Mesothelial cell of epicardium (in vitro differentiated cells): ENCODE measurements around the gene OLFML3. TPM values are rescaled to one million over a fixed set of nuclear protein-coding genes. Genes with fewer than 3 reads are reported as not detected.

Source experiments
- DNase-seq, 2 experiments: peaks; one replicate each; pipeline ENCODE4 v3.0.0; 2021; ENCODE audit warnings: low spot score in 2 of 2; ENCODE audit not compliant: unreplicated experiment in 2 of 2
- H3K27ac Mint-ChIP-seq: 2 replicates; pipeline ENCODE4 v1.8.0; 2021; ENCODE audit warnings: mixed read lengths
- H3K27me3 Mint-ChIP-seq: 2 replicates; pipeline ENCODE4 v1.8.0; 2021; ENCODE audit warnings: low read depth, mixed read lengths
- H3K36me3 Mint-ChIP-seq: 2 replicates; pipeline ENCODE4 v1.8.0; 2021; ENCODE audit warnings: mixed read lengths
- H3K4me1 Mint-ChIP-seq: 2 replicates; pipeline ENCODE4 v1.8.0; 2021; ENCODE audit warnings: mixed read lengths
- H3K4me3 Mint-ChIP-seq: 2 replicates; pipeline ENCODE4 v1.8.0; 2021; ENCODE audit warnings: mild to moderate bottlenecking, moderate library complexity, mixed read lengths
- H3K9me3 Mint-ChIP-seq: 2 replicates; pipeline ENCODE4 v1.8.0; 2021; ENCODE audit warnings: mixed read lengths
- CTCF ChIP-seq: fragments of 200-600 bp; sonication (generic); IDR thresholded peaks from one replicate; pipeline ENCODE4 v1.5.0; 2021; ENCODE audit warnings: antibody characterized with exemption; ENCODE audit not compliant: unreplicated experiment
- total RNA-seq: library from RNA; stranded (reverse); gene quantifications from 3 replicates; pipeline ENCODE4 v1.2.1, GENCODE V29; 2021

Gene OLFML3
- total RNA-seq, 1 donor from 2014 or later: 115 TPM

DNA sequence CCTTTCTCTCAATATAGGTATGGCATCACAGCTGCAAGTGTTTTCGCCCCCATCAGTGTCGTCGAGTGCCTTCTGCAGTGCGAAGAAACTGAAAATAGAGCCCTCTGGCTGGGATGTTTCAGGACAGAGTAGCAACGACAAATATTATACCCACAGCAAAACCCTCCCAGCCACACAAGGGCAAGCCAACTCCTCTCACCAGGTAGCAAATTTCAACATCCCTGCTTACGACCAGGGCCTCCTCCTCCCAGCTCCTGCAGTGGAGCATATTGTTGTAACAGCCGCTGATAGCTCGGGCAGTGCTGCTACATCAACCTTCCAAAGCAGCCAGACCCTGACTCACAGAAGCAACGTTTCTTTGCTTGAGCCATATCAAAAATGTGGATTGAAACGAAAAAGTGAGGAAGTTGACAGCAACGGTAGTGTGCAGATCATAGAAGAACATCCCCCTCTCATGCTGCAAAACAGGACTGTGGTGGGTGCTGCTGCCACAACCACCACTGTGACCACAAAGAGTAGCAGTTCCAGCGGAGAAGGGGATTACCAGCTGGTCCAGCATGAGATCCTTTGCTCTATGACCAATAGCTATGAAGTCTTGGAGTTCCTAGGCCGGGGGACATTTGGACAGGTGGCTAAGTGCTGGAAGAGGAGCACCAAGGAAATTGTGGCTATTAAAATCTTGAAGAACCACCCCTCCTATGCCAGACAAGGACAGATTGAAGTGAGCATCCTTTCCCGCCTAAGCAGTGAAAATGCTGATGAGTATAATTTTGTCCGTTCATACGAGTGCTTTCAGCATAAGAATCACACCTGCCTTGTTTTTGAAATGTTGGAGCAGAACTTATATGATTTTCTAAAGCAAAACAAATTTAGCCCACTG is 38.7 kb upstream of the OLFML3 start:
- DNase-seq: no peak
- Mint-ChIP-seq H3K4me1 (peaks cover 10% of the 10 kb centered on the region), H3K9me3 (peaks cover 6% of the 10 kb centered on the region), H3K27ac (peak overlapping the region; percentile 69), H3K27me3 (no peaks in the 10 kb centered on the region), H3K36me3 (peaks cover 28% of the 10 kb centered on the region), H3K4me3 (no peak overlapping the region)
- no peak for TF ChIP-seq CTCF

DNA sequence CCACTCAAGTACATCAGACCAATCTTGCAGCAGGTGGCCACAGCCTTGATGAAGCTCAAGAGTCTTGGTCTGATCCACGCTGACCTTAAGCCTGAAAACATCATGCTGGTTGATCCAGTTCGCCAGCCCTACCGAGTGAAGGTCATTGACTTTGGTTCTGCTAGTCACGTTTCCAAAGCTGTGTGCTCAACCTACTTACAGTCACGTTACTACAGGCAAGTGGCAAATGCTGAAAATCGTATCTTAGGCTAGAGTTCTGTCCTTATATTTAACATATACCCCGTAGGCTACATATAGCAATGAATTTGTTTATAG is 38.1 kb upstream of the OLFML3 start:
- Mint-ChIP-seq H3K4me1 (peaks cover 13% of the 10 kb centered on the region), H3K36me3 (peaks cover 31% of the 10 kb centered on the region), H3K9me3 (peaks cover 7% of the 10 kb centered on the region), H3K27me3 (no peaks in the 10 kb centered on the region), H3K27ac (no peak overlapping the region), H3K4me3 (no peak overlapping the region)
- no peak for DNase-seq
- no peak for TF ChIP-seq CTCF

GRCh38 chr1:113942527-113942926 is 36.7 kb upstream of the OLFML3 start:
- no peak overlapping the region for H3K27ac Mint-ChIP-seq
- no peak overlapping the region for H3K4me3 Mint-ChIP-seq
- H3K36me3 Mint-ChIP-seq: peaks cover 31% of the 10 kb centered on the region
- peaks cover 23% of the 10 kb centered on the region for H3K4me1 Mint-ChIP-seq
- peaks cover 7% of the 10 kb centered on the region for H3K9me3 Mint-ChIP-seq
- DNase-seq: no peak
- H3K27me3 Mint-ChIP-seq: no peaks in the 10 kb centered on the region
- TF ChIP-seq CTCF: no peak

GRCh38 chr1:113943028-113943811 is 36.1 kb upstream of the OLFML3 start:
- Mint-ChIP-seq H3K4me3 (no peak overlapping the region), H3K27ac (no peak overlapping the region), H3K36me3 (peaks cover 31% of the 10 kb centered on the region), H3K4me1 (peaks cover 26% of the 10 kb centered on the region), H3K9me3 (peaks cover 7% of the 10 kb centered on the region), H3K27me3 (no peaks in the 10 kb centered on the region)
- no peak for DNase-seq
- no peak for TF ChIP-seq CTCF

DNA sequence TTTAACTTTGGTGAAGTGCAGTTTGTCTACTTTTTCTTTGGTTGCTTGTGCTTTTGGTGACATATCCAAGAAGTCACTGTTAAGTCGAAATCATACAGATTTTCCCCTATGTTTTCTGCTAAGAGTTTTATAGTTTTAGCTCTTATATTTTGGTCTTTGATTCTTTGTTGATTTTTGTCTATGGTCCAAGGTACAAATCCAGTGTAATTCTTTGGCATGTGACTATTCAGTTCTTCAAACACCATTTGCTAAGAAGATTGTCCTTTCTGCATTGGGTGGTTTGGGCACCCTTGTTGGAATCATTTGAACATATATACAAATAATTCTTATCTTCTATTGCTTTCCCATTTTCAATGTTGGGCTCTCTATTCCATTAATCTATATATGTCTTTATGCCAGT is 33.9 kb upstream of the OLFML3 start:
- TF ChIP-seq CTCF: no peak
- H3K27ac Mint-ChIP-seq: no peak overlapping the region
- H3K36me3 Mint-ChIP-seq: peaks cover 29% of the 10 kb centered on the region
- no peak for DNase-seq
- peaks cover 7% of the 10 kb centered on the region for H3K9me3 Mint-ChIP-seq
- H3K4me1 Mint-ChIP-seq: peaks cover 26% of the 10 kb centered on the region
- H3K27me3 Mint-ChIP-seq: no peaks in the 10 kb centered on the region
- no peak overlapping the region for H3K4me3 Mint-ChIP-seq
